Left ventricle myocardium inferior (tissue), 1 donor: ENCODE data around the gene TRRAP. TPM values are rescaled to one million over a fixed set of nuclear protein-coding genes. Genes with fewer than 3 reads are reported as not detected.

Experiments
- DNase-seq: peaks from one replicate; pipeline ENCODE4 v3.0.0-alpha.2; 2020
- H3K27ac ChIP-seq: fragments of 200-600 bp; replicated peaks from 2 replicates; pipeline ENCODE4 v1.8.0; 2021
- H3K27me3 ChIP-seq: fragments of 200-600 bp; 2 replicates; pipeline ENCODE4 v1.8.0; 2021; ENCODE audit warnings: low read depth
- H3K36me3 ChIP-seq: fragments of 200-600 bp; 2 replicates; pipeline ENCODE4 v1.8.0; 2021
- H3K4me1 ChIP-seq: fragments of 200-600 bp; 2 replicates; pipeline ENCODE4 v1.8.0; 2021
- H3K4me3 ChIP-seq: fragments of 200-600 bp; 2 replicates; pipeline ENCODE4 v1.8.0; 2021; ENCODE audit warnings: mild to moderate bottlenecking, moderate library complexity
- H3K9me3 ChIP-seq: fragments of 200-600 bp; replicated peaks from 2 replicates; pipeline ENCODE4 v1.8.0; 2021
- intact Hi-C: fragments of 100-400 bp; cut with micrococcal nuclease; formaldehyde crosslinking; loops from one replicate; pipeline ENCODE4 v1.11.0; 2022
- total RNA-seq: library from RNA; stranded (reverse); fragmentation: NEBNext Ultra II Directional; extraction: Animal tissue kit (Norgen Biotek cat#: 25700); gene quantifications from one replicate; pipeline ENCODE4 v1.2.1, GENCODE V29; 2021
- TF ChIP-seq, protein P1 (sequence below): fragments of 200-600 bp; IDR thresholded peaks from 2 replicates; pipeline ENCODE4 v1.8.0; 2021; ENCODE audit warnings: antibody characterized with exemption, mild to moderate bottlenecking, borderline replicate concordance
- donor health status: DM: no; HTN: yes; CAD: no; lungs with severe emphysema.

The TRRAP gene
- total RNA-seq, 1 donor from 2014 or later, result 15.5 TPM

DNA sequence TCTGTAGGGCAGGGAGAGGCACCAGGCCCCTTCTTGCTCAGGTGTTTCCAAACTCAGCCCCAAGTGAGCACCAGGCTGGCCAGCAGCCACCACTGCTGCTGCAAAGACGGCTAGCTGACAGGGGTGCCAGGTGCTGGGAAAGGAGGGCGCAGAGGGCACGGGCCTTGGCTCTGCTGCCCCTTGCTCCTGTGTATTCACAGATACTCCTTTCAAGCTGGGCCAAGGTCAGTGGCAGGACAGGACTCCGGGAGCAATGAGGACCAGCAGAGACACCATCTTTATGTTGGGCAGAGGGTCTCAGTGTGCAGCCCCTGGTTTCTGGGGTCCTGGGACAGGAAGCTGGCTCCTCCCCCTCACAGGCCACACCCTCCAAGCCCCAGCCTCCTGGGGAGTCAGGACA lies 155.4 kb downstream of the TRRAP start:
- peaks cover 8% of the 10 kb centered on the region for H3K9me3 ChIP-seq
- no peak for DNase-seq
- H3K27me3 ChIP-seq, result no peaks in the 10 kb centered on the region
- no peak overlapping the region for H3K4me3 ChIP-seq
- intact Hi-C loops, result no loop called here
- peaks cover 98% of the 10 kb centered on the region for H3K36me3 ChIP-seq
- TF ChIP-seq, protein P1, sequence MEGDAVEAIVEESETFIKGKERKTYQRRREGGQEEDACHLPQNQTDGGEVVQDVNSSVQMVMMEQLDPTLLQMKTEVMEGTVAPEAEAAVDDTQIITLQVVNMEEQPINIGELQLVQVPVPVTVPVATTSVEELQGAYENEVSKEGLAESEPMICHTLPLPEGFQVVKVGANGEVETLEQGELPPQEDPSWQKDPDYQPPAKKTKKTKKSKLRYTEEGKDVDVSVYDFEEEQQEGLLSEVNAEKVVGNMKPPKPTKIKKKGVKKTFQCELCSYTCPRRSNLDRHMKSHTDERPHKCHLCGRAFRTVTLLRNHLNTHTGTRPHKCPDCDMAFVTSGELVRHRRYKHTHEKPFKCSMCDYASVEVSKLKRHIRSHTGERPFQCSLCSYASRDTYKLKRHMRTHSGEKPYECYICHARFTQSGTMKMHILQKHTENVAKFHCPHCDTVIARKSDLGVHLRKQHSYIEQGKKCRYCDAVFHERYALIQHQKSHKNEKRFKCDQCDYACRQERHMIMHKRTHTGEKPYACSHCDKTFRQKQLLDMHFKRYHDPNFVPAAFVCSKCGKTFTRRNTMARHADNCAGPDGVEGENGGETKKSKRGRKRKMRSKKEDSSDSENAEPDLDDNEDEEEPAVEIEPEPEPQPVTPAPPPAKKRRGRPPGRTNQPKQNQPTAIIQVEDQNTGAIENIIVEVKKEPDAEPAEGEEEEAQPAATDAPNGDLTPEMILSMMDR, result no peak
- H3K4me1 ChIP-seq, result peaks cover 38% of the 10 kb centered on the region
- peak overlapping the region; percentile 18 for H3K27ac ChIP-seq

DNA sequence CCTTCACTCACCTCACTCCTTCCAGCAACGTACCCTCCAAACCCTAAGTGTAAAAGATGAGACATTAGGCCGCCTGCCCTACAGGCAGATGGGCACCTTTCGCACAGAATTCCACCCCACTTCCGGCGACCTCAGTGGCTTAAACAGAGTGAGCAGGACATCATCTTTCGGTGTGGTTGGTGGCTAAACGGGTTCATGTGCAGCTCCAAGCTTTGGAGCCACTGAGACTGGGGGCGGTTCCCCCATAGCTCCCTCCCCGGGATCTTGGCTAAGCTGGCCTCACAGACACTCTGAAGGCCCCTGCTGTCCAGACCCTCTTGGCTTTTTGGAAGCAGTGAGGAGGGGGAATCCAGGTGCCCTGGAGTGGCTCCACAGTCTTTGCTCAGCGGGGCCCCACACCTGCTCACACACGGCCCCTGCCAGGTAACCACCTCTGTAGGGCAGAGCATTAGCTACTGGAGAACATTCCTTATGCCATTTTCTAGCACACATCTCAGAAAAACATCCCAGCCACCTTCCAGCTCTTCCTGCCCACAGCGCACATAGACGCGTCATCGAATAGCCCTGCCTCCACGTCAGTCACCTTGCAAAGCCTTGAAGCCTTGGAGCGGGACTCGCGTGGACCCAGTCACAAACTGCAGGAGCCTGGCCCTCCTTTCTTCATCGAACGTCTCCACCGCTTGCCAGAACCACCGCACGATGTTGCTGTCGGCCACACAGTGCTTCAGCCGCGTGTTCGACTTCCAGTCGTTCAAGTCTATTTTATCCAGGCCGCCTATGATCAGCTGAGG lies 156.8 kb downstream of the TRRAP start:
- Histone ChIP-seq H3K4me1 (peaks cover 25% of the 10 kb centered on the region), H3K27me3 (no peaks in the 10 kb centered on the region), H3K4me3 (no peak overlapping the region), H3K27ac (no peak overlapping the region), H3K9me3 (peaks cover 4% of the 10 kb centered on the region), H3K36me3 (peaks cover 98% of the 10 kb centered on the region)
- intact Hi-C loops, result no loop called here
- DNase-seq, result no peak
- TF ChIP-seq, protein P1, result no peak

DNA sequence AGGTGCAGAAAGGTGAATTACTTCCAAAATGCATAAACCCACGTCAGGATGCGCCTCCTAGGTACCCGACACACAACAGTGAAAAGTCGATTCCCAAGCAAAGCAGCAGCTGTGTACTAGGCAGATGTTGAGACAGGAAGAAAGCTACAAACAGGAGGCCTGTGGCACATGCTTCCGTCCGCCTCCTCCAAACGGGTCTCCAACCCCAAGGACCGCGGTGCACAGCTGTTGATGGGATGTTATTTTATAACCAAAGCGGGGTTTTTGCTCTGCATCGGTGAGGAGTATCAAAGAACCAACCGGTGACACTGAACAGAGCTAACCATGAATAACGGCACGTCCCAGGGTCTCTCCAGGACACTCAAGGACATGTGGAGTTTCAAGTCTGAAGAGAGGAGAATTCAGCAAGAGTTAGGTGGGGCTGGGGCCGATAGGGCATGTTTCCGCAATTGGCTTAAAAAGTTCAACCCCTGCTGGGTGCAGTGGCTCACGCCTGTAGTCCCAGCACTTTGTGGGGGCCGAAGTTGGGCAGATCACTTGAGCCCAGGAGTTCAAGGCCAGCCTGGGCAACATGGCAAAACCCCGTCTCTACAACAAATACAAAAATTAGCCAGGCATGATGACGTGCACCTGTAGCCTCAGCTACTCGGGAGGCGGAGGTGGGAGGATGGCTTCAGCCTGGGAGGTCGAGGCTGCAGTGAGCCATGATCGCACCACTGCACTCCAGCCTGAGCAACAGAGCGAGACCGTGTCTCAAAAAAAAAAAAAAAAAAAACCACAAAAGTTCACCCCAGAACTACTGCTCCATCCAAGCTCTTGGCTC lies 157.6 kb downstream of the TRRAP start:
- DNase-seq, result no peak
- no peaks in the 10 kb centered on the region for H3K9me3 ChIP-seq
- H3K4me3 ChIP-seq, result no peak overlapping the region
- TF ChIP-seq, protein P1, result no peak
- H3K27me3 ChIP-seq, result no peaks in the 10 kb centered on the region
- H3K36me3 ChIP-seq, result peaks cover 97% of the 10 kb centered on the region
- peaks cover 26% of the 10 kb centered on the region for H3K4me1 ChIP-seq
- intact Hi-C loops, result no loop called here
- no peak overlapping the region for H3K27ac ChIP-seq

DNA sequence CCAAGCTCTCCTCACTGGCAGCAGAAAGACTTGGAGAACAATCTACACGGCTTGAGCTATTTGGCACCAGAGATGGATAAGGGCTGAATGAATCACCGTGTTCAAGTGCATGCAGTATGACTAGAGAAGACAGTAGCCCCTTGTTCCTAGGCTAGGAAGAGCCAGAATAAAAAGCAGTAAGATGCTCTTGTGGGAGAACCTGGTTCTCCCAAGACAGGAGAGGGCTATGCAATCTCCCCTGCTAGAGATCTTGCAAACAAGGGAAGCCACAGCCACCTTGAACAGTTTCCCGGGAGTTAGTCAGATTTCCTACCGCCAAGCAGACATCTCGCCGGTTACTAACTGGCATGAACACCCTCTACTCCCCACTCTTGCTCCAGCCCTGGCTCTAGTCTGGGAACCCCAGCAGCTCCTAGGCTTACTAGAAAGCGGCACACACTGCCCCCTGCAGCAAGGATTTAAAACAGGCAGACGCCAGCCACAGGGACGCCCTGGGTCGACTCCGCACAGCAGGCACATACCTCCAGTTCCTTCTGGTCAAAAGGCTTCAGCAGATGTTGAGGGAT lies 158.3 kb downstream of the TRRAP start:
- TF ChIP-seq, protein P1, result peak; percentile 42
- H3K4me1 ChIP-seq, result peaks cover 27% of the 10 kb centered on the region
- no peaks in the 10 kb centered on the region for H3K9me3 ChIP-seq
- H3K27ac ChIP-seq, result peak overlapping the region; percentile 30
- H3K36me3 ChIP-seq, result peaks cover 97% of the 10 kb centered on the region
- no peak for DNase-seq
- H3K27me3 ChIP-seq, result no peaks in the 10 kb centered on the region
- H3K4me3 ChIP-seq, result no peak overlapping the region
- intact Hi-C loops, result no loop called here

DNA sequence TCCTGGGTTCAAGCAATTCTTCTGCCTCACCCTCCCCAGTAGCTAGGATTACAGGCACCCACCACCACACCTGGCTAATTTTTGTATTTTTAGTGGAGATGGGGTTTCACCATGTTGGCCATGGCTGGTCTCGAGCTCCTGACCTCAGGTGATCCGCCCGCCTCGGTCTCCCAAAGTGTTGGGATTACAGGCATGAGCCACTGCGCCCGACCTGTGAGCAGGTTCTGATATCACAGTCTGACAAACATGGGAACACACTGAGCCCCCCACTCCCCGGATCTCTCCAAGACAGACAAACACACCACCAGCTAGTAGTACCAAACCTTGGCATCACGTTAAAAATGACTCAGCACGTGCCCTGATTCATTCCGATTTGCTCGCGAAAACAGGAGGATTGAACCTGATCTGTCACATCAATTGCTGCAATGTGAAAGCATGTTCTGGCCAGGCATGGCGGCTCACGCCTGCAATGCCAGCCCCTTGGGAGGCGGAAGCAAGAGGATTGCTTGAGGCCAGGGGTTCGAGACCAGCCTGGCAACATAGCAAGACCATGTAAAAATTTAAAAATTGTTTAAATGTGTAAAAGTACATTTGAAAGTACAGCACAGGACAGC lies 159.1 kb downstream of the TRRAP start:
- Histone ChIP-seq H3K27ac (no peak overlapping the region), H3K9me3 (no peaks in the 10 kb centered on the region), H3K4me3 (no peak overlapping the region), H3K27me3 (no peaks in the 10 kb centered on the region), H3K4me1 (peaks cover 21% of the 10 kb centered on the region), H3K36me3 (peaks cover 95% of the 10 kb centered on the region)
- DNase-seq, result no peak
- intact Hi-C loops, result no loop called here
- TF ChIP-seq, protein P1, result no peak
